Astrocyte of the cerebellum (primary cell): ENCODE data around the gene ARMC12.

Source experiments
- DNase-seq: peaks from one replicate; pipeline ENCODE4 v3.0.0-alpha.2; 2011; ENCODE audit warnings: low read depth
- H3K4me3 ChIP-seq: 2 replicates; pipeline ENCODE4 v1.5.1; 2011; ENCODE audit warnings: mild to moderate bottlenecking, low read depth, low read length, moderate library complexity
- CTCF ChIP-seq: IDR thresholded peaks from 2 replicates; pipeline ENCODE4 v1.5.1; 2012; ENCODE audit warnings: low read length, low read depth, moderate library complexity, mild to moderate bottlenecking; ENCODE audit errors: missing control alignments
- in situ Hi-C: cut with HindIII; loops from 2 replicates; pipeline ENCODE4 v1.10.0; 2017; ENCODE audit warnings: low sequenced_read_pairs

The ARMC12 gene

GRCh38 chr6:35774116-35774794 is 37.4 kb downstream of the ARMC12 start:
- in situ Hi-C loops: no loop called here
- TF ChIP-seq CTCF: no peak

GRCh38 chr6:35775031-35775430 is 38.2 kb downstream of the ARMC12 start:
- peak; percentile 4 for DNase-seq
- no peak for TF ChIP-seq CTCF
- H3K4me3 ChIP-seq: no peak overlapping the region
- in situ Hi-C loops: no loop called here

More at GRCh38 chr6:35774116-35774794, 37.4 kb downstream of the ARMC12 start:
- no peak overlapping the region for H3K4me3 ChIP-seq
- no peak for DNase-seq

GRCh38 chr6:35776364-35777215 is 39.8 kb downstream of the ARMC12 start, which contains the start of gene CLPSL2:
Gene CLPSL2, plus strand, starts transcription at chr6:35776598. Its CDS starts 21 bp downstream, at chr6:35776619.
- in situ Hi-C loops: no loop called here
- DNase-seq: no peak
- no peak for TF ChIP-seq CTCF
- peak within 1 kb of the TSS; percentile 44 for H3K4me3 ChIP-seq

- DNase-seq: no peak
- H3K4me3 ChIP-seq: no peak overlapping the region
- in situ Hi-C loops: no loop called here
- no peak for TF ChIP-seq CTCF
Observed at GRCh38 chr6:35777356-35778102, 40.7 kb downstream of the ARMC12 start.

GRCh38 chr6:35778437-35778836 is 41.6 kb downstream of the ARMC12 start:
- no peak for DNase-seq
- in situ Hi-C loops: no loop called here
- TF ChIP-seq CTCF: no peak
- H3K4me3 ChIP-seq: no peak overlapping the region

- no peak for TF ChIP-seq CTCF
- DNase-seq: no peak
- no peak within 1 kb of the TSS for H3K4me3 ChIP-seq
Observed at GRCh38 chr6:35780719-35781118, 43.9 kb downstream of the ARMC12 start, which contains the start of gene CLPSL1. Gene CLPSL1, plus strand, starts transcription at chr6:35781019. Its CDS starts 92 bp downstream, at chr6:35781111.

More at GRCh38 chr6:35780719-35781118, 43.9 kb downstream of the ARMC12 start, which contains the start of gene CLPSL1:
- in situ Hi-C loops: no loop called here
